ENCODE measurements around the gene SGCG. TPM values are rescaled to one million over a fixed set of nuclear protein-coding genes. Genes with fewer than 3 reads are reported as not detected.

SGCG gene
- polyA plus RNA-seq, 1 of the 3 experiments (the other 2 are of a cell fraction) = not detected

- H2AFZ ChIP-seq (ENCODE audit: low read depth) = no peak overlapping the region
- TF ChIP-seq TAF1 (IDR thresholded peaks at IDR 0.05; ENCODE audit: borderline replicate concordance, low read depth, low read length) = no peak
- TF ChIP-seq FOSL2 (IDR thresholded peaks at IDR 0.05; ENCODE audit: borderline replicate concordance, low read depth) = no peak
- no peak for TF ChIP-seq MEF2A (IDR thresholded peaks at IDR 0.05; ENCODE audit: borderline replicate concordance, low read depth)
- no peak for TF ChIP-seq REST (IDR thresholded peaks at IDR 0.05; ENCODE audit: low read depth, low read length)
- no peak for TF ChIP-seq IRF3 (IDR thresholded peaks at IDR 0.05; ENCODE audit: low read depth, low read length)
- TF ChIP-seq USF1 (IDR thresholded peaks at IDR 0.05; ENCODE audit: borderline replicate concordance, low read depth) = no peak
- TF ChIP-seq ELF1 (IDR thresholded peaks at IDR 0.05) = no peak
- no peak for TF ChIP-seq RAD21 (IDR thresholded peaks at IDR 0.05; ENCODE audit: low read length)
- TF ChIP-seq EP300 (IDR thresholded peaks at IDR 0.05; ENCODE audit: borderline replicate concordance in 1 of 2, low read depth in 1 of 2, low read length in 1 of 2) = no peak
- TF ChIP-seq JUND (IDR thresholded peaks at IDR 0.05) = no peak
- no peak for TF ChIP-seq PBX3 (IDR thresholded peaks at IDR 0.05)
- POLR2A ChIA-PET = no interaction called here
- H3K27me3 ChIP-seq (ENCODE audit: insufficient read depth) = no peaks in the 10 kb centered on the region
- no peak overlapping the region for H3K4me2 ChIP-seq
- no peak overlapping the region for H3K4me3 ChIP-seq (ENCODE audit: low read depth in 2 of 2, low read length in 1 of 2)
- no peak overlapping the region for H3K9ac ChIP-seq
- 88% methylated on average over 1 of the region's 1 CpG for WGBS (ENCODE audit: low lambda C conversion rate)
- H3K36me3 ChIP-seq (replicated peaks in 1 of 2; ENCODE audit: control insufficient read depth in 1 of 2, insufficient read depth in 2 of 2, low read length in 1 of 2) = peaks cover 78 to 87% of the 10 kb centered on the region in 2 experiments
- CTCF ChIA-PET = no interaction called here
- H3K27ac ChIP-seq (ENCODE audit: low read depth in 2 of 2, low read length in 1 of 2) = no peak overlapping the region
- H3K9me2 ChIP-seq = no peaks in the 10 kb centered on the region; the same call in 1 of the 2 replicates
- peaks cover 33% of the 10 kb centered on the region for H4K20me1 ChIP-seq (ENCODE audit: insufficient read depth)
- H3K4me1 ChIP-seq (ENCODE audit: control insufficient read depth in 1 of 2, insufficient read depth in 2 of 2, low read depth in 1 of 2, low read length in 1 of 2) = peaks cover 0 to 17% of the 10 kb centered on the region in 2 experiments; a peak in 2 of 4 replicates
- peaks cover 36% of the 10 kb centered on the region for H3F3A ChIP-seq (replicated peaks; ENCODE audit: insufficient read depth)
- no peaks in the 10 kb centered on the region for H3K9me3 ChIP-seq
- peaks cover 97% of the 10 kb centered on the region for H3K79me2 ChIP-seq (ENCODE audit: insufficient read depth)
- DNase-seq = no peak
Observed at GRCh38 chr13:23357349-23357748, 176.6 kb downstream of the SGCG start.
